ENCODE data around the gene MRPL36. TPM values are rescaled to one million over a fixed set of nuclear protein-coding genes. Genes with fewer than 3 reads are reported as not detected.

The MRPL36 gene
- total RNA-seq, 1 donor from 2014 or later: 29.4 TPM

DNA sequence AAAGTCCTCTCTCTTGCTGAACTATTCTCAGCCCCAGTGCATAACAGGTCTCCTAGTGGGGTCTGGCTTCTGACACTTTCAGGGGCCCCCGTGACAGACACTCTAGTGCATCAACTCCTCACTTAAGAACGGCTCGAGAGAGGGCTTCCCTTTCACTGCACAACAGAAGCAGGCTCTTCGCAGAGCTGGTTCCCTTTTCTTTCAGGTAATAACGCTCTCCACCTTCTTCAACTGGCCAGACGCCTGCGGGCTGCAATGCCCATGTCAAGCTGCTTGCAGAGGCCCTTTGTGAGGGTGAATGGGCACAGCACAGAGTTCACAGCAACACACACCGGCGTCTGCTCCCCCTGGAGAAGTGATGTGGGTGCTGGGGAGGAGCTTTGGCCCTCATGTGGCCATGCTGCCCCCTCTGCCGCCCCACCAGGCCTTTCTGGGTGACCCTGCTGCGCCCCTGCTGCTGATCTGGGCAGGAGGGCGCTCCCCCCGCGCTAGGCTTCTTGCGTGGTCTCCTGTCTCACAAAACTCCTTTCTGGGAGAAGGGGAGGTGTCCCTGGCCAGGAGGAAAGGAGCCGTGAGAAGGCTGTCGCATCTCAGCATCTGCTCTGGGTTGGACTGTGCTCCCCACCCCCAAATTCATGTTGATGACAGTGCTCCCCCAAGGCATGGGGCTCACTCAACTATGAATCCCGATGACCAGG is 2.4 kb downstream of the MRPL36 start:
- H3K27ac ChIP-seq: no peak overlapping the region
- TF ChIP-seq, protein P1, sequence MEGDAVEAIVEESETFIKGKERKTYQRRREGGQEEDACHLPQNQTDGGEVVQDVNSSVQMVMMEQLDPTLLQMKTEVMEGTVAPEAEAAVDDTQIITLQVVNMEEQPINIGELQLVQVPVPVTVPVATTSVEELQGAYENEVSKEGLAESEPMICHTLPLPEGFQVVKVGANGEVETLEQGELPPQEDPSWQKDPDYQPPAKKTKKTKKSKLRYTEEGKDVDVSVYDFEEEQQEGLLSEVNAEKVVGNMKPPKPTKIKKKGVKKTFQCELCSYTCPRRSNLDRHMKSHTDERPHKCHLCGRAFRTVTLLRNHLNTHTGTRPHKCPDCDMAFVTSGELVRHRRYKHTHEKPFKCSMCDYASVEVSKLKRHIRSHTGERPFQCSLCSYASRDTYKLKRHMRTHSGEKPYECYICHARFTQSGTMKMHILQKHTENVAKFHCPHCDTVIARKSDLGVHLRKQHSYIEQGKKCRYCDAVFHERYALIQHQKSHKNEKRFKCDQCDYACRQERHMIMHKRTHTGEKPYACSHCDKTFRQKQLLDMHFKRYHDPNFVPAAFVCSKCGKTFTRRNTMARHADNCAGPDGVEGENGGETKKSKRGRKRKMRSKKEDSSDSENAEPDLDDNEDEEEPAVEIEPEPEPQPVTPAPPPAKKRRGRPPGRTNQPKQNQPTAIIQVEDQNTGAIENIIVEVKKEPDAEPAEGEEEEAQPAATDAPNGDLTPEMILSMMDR (IDR thresholded peaks at IDR 0.05): no peak
- H3K4me3 ChIP-seq: no peak overlapping the region
- no peaks in the 10 kb centered on the region for H3K27me3 ChIP-seq
- no peaks in the 10 kb centered on the region for H3K9me3 ChIP-seq
- DNase-seq (peak; percentile 59), ATAC-seq (no peak)
- H3K4me1 ChIP-seq: peaks cover 10% of the 10 kb centered on the region
- H3K36me3 ChIP-seq: peaks cover 13% of the 10 kb centered on the region
- intact Hi-C loops (cut with DNase I): no loop called here

DNA sequence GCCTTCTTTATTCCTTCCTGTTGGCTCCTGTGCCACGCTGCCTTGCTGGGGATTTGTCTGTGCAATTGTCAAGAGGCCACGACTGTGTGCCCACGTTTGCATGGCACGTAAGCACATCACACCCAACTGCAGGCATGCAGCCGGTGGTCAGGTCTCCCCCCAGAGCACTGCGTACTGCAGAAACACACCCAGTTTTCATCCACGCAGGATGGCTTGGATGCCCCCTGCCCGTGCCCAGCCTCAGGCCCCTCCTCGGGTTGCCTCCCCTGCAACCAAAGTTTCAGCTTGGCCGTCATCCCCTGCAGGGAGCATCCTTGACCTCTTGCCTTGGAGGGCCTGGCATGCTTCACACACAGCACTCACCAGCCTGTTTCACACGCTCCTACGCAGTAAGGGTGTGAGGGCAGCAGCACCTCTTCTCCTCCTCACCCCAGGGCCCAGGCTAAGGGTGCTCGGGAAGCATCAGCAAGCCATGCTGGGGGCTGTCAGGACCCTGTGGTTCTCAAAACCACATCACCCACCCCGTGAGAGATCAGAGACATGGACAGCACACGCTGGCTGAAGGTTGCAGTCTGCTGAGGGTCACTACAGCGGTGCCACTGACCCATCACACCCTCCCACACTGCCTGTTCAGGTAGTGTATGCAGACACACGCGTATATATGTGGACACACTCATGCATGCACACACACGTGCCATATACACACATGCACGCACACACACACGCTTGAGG is 3.1 kb downstream of the MRPL36 start:
- peak; percentile 54 for DNase-seq

DNA sequence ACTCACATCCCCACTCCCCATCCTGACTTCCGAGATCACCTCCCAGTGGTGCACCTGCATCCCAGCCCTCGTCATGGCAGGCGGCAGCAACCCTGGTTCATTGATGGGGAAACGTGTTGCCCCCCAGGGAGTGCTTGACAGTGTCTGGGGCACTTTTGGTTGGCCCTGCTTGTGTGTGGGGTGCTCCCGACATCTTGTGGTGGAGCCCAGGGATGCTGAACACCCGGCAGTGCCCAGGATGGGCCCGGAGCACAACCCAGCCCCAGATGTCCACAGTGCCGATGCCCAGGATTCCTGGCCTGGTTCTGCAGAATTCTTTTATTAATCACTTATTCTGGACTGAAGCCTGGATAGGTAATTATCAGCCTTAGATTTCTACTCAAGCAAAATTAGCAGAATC is 3.7 kb downstream of the MRPL36 start:
- Histone ChIP-seq H3K4me1 (peaks cover 6% of the 10 kb centered on the region), H3K4me3 (no peak overlapping the region), H3K27me3 (no peaks in the 10 kb centered on the region), H3K27ac (no peak overlapping the region), H3K9me3 (no peaks in the 10 kb centered on the region), H3K36me3 (peaks cover 13% of the 10 kb centered on the region)
- DNase-seq (no peak), ATAC-seq (no peak)
- TF ChIP-seq, protein P1 (IDR thresholded peaks at IDR 0.05): no peak
- intact Hi-C loops (cut with DNase I): no loop called here

More for the DNA sequence above, 3.1 kb downstream of the MRPL36 start:
- TF ChIP-seq, protein P1 (IDR thresholded peaks at IDR 0.05): no peak
- H3K4me1 ChIP-seq: peaks cover 6% of the 10 kb centered on the region
- intact Hi-C loops (cut with DNase I): no loop called here
- peaks cover 13% of the 10 kb centered on the region for H3K36me3 ChIP-seq
- H3K9me3 ChIP-seq: no peaks in the 10 kb centered on the region
- H3K4me3 ChIP-seq: no peak overlapping the region
- H3K27me3 ChIP-seq: no peaks in the 10 kb centered on the region
- no peak overlapping the region for H3K27ac ChIP-seq
- ATAC-seq: no peak

DNA sequence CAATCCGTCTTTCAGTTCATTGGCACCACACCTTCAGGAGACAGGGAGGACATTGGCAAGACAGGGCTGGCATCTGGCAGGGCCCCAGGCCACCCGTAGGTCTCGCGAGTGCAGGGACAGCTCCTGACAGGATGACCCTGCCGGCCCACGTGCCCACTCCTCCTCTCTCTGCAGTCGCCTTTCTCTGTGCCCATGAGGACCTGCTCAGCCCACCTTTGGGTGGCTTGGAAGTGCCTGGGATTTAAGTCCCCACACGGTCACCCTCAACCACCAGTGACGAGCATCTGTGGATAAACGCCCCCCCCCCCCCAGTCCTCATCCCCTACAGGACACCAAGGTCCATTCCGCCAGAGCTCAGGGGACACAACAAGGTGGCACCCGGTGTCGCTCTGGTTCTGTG is 4.1 kb downstream of the MRPL36 start:
- DNase-seq (no peak), ATAC-seq (no peak)
- no peak overlapping the region for H3K4me3 ChIP-seq
- H3K27ac ChIP-seq: no peak overlapping the region
- TF ChIP-seq, protein P1 (IDR thresholded peaks at IDR 0.05): no peak
- H3K36me3 ChIP-seq: peaks cover 13% of the 10 kb centered on the region
- H3K4me1 ChIP-seq: peaks cover 6% of the 10 kb centered on the region
- no peaks in the 10 kb centered on the region for H3K27me3 ChIP-seq
- intact Hi-C loops (cut with DNase I): no loop called here
- H3K9me3 ChIP-seq: no peaks in the 10 kb centered on the region

DNA sequence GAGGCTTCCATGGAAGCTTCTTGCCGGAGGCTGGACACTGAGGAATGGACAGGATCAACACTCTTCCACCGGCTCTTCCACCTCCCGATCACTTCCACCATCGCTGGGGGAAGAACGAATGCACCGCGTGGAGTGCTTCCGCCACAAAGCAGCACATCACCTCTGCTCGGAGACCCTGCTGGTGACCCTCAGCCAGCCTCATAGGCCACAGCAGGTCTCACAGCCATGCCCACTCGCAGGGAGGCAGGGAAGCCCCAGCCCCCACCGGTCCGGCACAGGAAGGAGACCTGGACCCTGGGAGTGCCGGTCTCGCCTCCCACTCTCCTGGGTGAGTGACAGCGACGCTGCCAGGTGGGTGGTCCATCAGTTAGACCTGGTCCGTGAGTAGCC is 4.7 kb downstream of the MRPL36 start:
- H3K36me3 ChIP-seq: peaks cover 13% of the 10 kb centered on the region
- intact Hi-C loops (cut with DNase I): no loop called here
- TF ChIP-seq, protein P1 (IDR thresholded peaks at IDR 0.05): no peak
- H3K4me1 ChIP-seq: peaks cover 9% of the 10 kb centered on the region
- H3K27me3 ChIP-seq: no peaks in the 10 kb centered on the region
- H3K27ac ChIP-seq: no peak overlapping the region
- no peaks in the 10 kb centered on the region for H3K9me3 ChIP-seq
- ATAC-seq: no peak
- no peak for DNase-seq
- no peak overlapping the region for H3K4me3 ChIP-seq
